ENCODE data around the gene ZNF287.

Gene ZNF287

GRCh38 chr17:16584273-16584995 is 15.4 kb upstream of the ZNF287 start:
- peak overlapping the region; percentile 71 for H3K4me3 ChIP-seq (ENCODE audit: low read length)

GRCh38 chr17:16583781-16584180 is 14.8 kb upstream of the ZNF287 start:
- peaks cover 11% of the 10 kb centered on the region for H3K4me1 ChIP-seq (ENCODE audit: control insufficient read depth, low read length)
- TF ChIP-seq CTCF (IDR thresholded peaks at IDR 0.05; ENCODE audit: low read depth, low read length, poor library complexity, severe bottlenecking) (no peak), EZH2phosphoT487 (IDR thresholded peaks at IDR 0.05; ENCODE audit: borderline replicate concordance, low read length) (no peak)
- peaks cover 20% of the 10 kb centered on the region for H3K27me3 ChIP-seq (ENCODE audit: control insufficient read depth, low read length)
- H3F3A ChIP-seq (ENCODE audit: control insufficient read depth, insufficient read depth): no peaks in the 10 kb centered on the region
- H3K4me3 ChIP-seq (ENCODE audit: low read length): peak overlapping the region; percentile 71; the same call in 1 of the 2 replicates
- H3K9me3 ChIP-seq (ENCODE audit: control insufficient read depth, insufficient read depth, low read length): no peaks in the 10 kb centered on the region
- H3K36me3 ChIP-seq (ENCODE audit: control insufficient read depth, low read length): no peaks in the 10 kb centered on the region
- H3K9me2 ChIP-seq (replicated peaks; ENCODE audit: control insufficient read depth, low read length): no peaks in the 10 kb centered on the region
- H4K20me1 ChIP-seq (ENCODE audit: control insufficient read depth, insufficient read depth, low read depth, low read length): no peaks in the 10 kb centered on the region
- H3K79me2 ChIP-seq (ENCODE audit: control insufficient read depth, low read length): no peaks in the 10 kb centered on the region
- no peak overlapping the region for H3K27ac ChIP-seq (ENCODE audit: low read depth, low read length)
- peak overlapping the region; percentile 77 for H3K4me2 ChIP-seq (ENCODE audit: low read length)

More at GRCh38 chr17:16584273-16584995, 15.4 kb upstream of the ZNF287 start:
- no peaks in the 10 kb centered on the region for H3K9me3 ChIP-seq (ENCODE audit: control insufficient read depth, insufficient read depth, low read length)
- no peak overlapping the region for H3K27ac ChIP-seq (ENCODE audit: low read depth, low read length)
- H3K4me1 ChIP-seq (ENCODE audit: control insufficient read depth, low read length): peaks cover 17% of the 10 kb centered on the region
- no peaks in the 10 kb centered on the region for H3F3A ChIP-seq (ENCODE audit: control insufficient read depth, insufficient read depth)
- no peaks in the 10 kb centered on the region for H3K36me3 ChIP-seq (ENCODE audit: control insufficient read depth, low read length)
- H3K4me2 ChIP-seq (ENCODE audit: low read length): peak overlapping the region; percentile 77
- H3K79me2 ChIP-seq (ENCODE audit: control insufficient read depth, low read length): no peaks in the 10 kb centered on the region
- TF ChIP-seq EZH2phosphoT487 (IDR thresholded peaks at IDR 0.05; ENCODE audit: borderline replicate concordance, low read length) (no peak), CTCF (IDR thresholded peaks at IDR 0.05; ENCODE audit: low read depth, low read length, poor library complexity, severe bottlenecking) (peak; percentile 95)
- no peaks in the 10 kb centered on the region for H4K20me1 ChIP-seq (ENCODE audit: control insufficient read depth, insufficient read depth, low read depth, low read length)
- peaks cover 23% of the 10 kb centered on the region for H3K27me3 ChIP-seq (ENCODE audit: control insufficient read depth, low read length)
- H3K9me2 ChIP-seq (replicated peaks; ENCODE audit: control insufficient read depth, low read length): no peaks in the 10 kb centered on the region

GRCh38 chr17:16573466-16573865 is 4.5 kb upstream of the ZNF287 start:
- Histone ChIP-seq H3K4me3 (ENCODE audit: low read length) (no peak overlapping the region), H3K4me2 (ENCODE audit: low read length) (no peak overlapping the region), H3K36me3 (ENCODE audit: control insufficient read depth, low read length) (no peaks in the 10 kb centered on the region), H4K20me1 (ENCODE audit: control insufficient read depth, insufficient read depth, low read depth, low read length) (no peaks in the 10 kb centered on the region), H3K4me1 (ENCODE audit: control insufficient read depth, low read length) (peaks cover 14% of the 10 kb centered on the region), H3K9me3 (ENCODE audit: control insufficient read depth, insufficient read depth, low read length) (no peaks in the 10 kb centered on the region), H3K9me2 (replicated peaks; ENCODE audit: control insufficient read depth, low read length) (no peaks in the 10 kb centered on the region), H3K27ac (ENCODE audit: low read depth, low read length) (no peak overlapping the region), H3F3A (ENCODE audit: control insufficient read depth, insufficient read depth) (peaks cover 7% of the 10 kb centered on the region; the same call in 1 of the 2 replicates), H3K79me2 (ENCODE audit: control insufficient read depth, low read length) (peaks cover 3% of the 10 kb centered on the region), H3K27me3 (ENCODE audit: control insufficient read depth, low read length) (no peaks in the 10 kb centered on the region)
- TF ChIP-seq CTCF (IDR thresholded peaks at IDR 0.05; ENCODE audit: low read depth, low read length, poor library complexity, severe bottlenecking) (no peak), EZH2phosphoT487 (IDR thresholded peaks at IDR 0.05; ENCODE audit: borderline replicate concordance, low read length) (no peak)

Measured in DOHH2 (cell line).